CD4-positive, alpha-beta T cell (primary cell): ENCODE data around the gene TYROBP. TPM values are rescaled to one million over a fixed set of nuclear protein-coding genes. Genes with fewer than 3 reads are reported as not detected.

Source experiments
- ATAC-seq: fragments of 200-7000 bp; cut with Tn5 transposase; one replicate; pipeline ENCODE4 v1.10.0; 2022; ENCODE audit warnings: mild to moderate bottlenecking; ENCODE audit not compliant: poor library complexity
- CTCF ChIA-PET: fragments of 350-600 bp; sonication (Branson Sonifier 250); formaldehyde crosslinking; loops from one replicate; lab custom pipeline; 2021; ENCODE audit warnings: antibody characterized with exemption, inconsistent platforms; lab: Charles Lee
- POLR2A ChIA-PET: fragments of 350-600 bp; sonication (Branson Sonifier 250); formaldehyde crosslinking; loops from one replicate; lab custom pipeline; 2021; ENCODE audit warnings: antibody characterized with exemption, inconsistent platforms; lab: Charles Lee
- DNase-seq, 14 experiments: peaks; one replicate each; pipeline ENCODE4 v3.0.0-alpha.2; 2013 to 2020; ENCODE audit warnings: mixed read lengths in 2 of 14
- H3K27ac ChIP-seq, 2 donors: one replicate each; pipeline versions ENCODE4 v1.5.1 to v1.7.0; 2013; ENCODE audit warnings: low read length in 2 of 2, low read depth in 1 of 2, mild to moderate bottlenecking in 1 of 2
- H3K27me3 ChIP-seq, 2 experiments: 1 replicate in 1 of 2; 2 replicates in 1 of 2; pipeline versions ENCODE4 v1.6.1 to v1.7.0; 2013; ENCODE audit warnings: low read length in 2 of 2, control low read depth in 1 of 2, mild to moderate bottlenecking in 1 of 2, moderate library complexity in 1 of 2; ENCODE audit not compliant: insufficient read depth in 2 of 2, control insufficient read depth in 1 of 2
- H3K36me3 ChIP-seq: one replicate; pipeline ENCODE4 v1.6.1; 2013; ENCODE audit warnings: low read length, control low read depth; ENCODE audit not compliant: insufficient read depth
- H3K4me1 ChIP-seq: one replicate; pipeline ENCODE4 v1.6.1; 2013; ENCODE audit warnings: low read length, control low read depth; ENCODE audit not compliant: insufficient read depth
- H3K4me3 ChIP-seq: one replicate; pipeline ENCODE4 v1.5.1; 2013; ENCODE audit warnings: mild to moderate bottlenecking, low read length, moderate library complexity
- H3K9me3 ChIP-seq, 2 experiments: 1 replicate in 1 of 2; 2 replicates in 1 of 2; pipeline versions ENCODE4 v1.6.1 to v1.7.0; 2013; ENCODE audit warnings: low read length in 2 of 2, mild to moderate bottlenecking in 2 of 2, control low read depth in 1 of 2, moderate library complexity in 1 of 2; ENCODE audit not compliant: control insufficient read depth in 1 of 2, insufficient read depth in 1 of 2
- H3K27ac Mint-ChIP-seq: one replicate; pipeline ENCODE4 v1.8.0; 2020; ENCODE audit warnings: mixed read lengths
- H3K27me3 Mint-ChIP-seq: one replicate; pipeline ENCODE4 v1.8.0; 2021; ENCODE audit warnings: mixed read lengths
- H3K36me3 Mint-ChIP-seq: one replicate; pipeline ENCODE4 v1.8.0; 2021; ENCODE audit warnings: low read depth, mixed read lengths
- H3K4me1 Mint-ChIP-seq: one replicate; pipeline ENCODE4 v1.8.0; 2021; ENCODE audit warnings: low read depth, mixed read lengths
- H3K4me3 Mint-ChIP-seq: one replicate; pipeline ENCODE4 v1.8.0; 2020; ENCODE audit warnings: mild to moderate bottlenecking, mixed read lengths
- H3K9me3 Mint-ChIP-seq: one replicate; pipeline ENCODE4 v1.8.0; 2020; ENCODE audit warnings: mixed read lengths
- CTCF ChIP-seq: fragments of 200-600 bp; IDR thresholded peaks from one replicate; pipeline ENCODE4 v1.8.0; 2022; ENCODE audit warnings: antibody characterized with exemption, mild to moderate bottlenecking
- intact Hi-C, 2 experiments: fragments of 100-400 bp; cut with DNase I in 1 of 2; cut with micrococcal nuclease in 1 of 2; formaldehyde crosslinking; loops; one replicate each; pipeline versions ENCODE4 v1.15.1 to v1.9.0; 2023 to 2025; cut with DNase I, micrococcal nuclease
- total RNA-seq, 174 experiments: library from RNA in 2 of 174; stranded (reverse) in 2 of 174; gene quantifications; one replicate each; pipeline ENCODE4 v1.2.3 and lab custom pipeline; 2021 to 2026

The TYROBP gene
- total RNA-seq, 2 experiments from 2014 or later = 6.0 to 7.6 TPM

GRCh38 chr19:35904311-35905068, 3.6 kb downstream of the TYROBP start:
- no peak for ATAC-seq
- H3K4me3 Mint-ChIP-seq = peak overlapping the region; percentile 100
- H3K4me1 ChIP-seq = peaks cover 68% of the 10 kb centered on the region
- peaks cover 52% of the 10 kb centered on the region for H3K4me1 Mint-ChIP-seq
- H3K36me3 ChIP-seq = no peaks in the 10 kb centered on the region
- intact Hi-C loops = no loop called here
- peaks cover 14% of the 10 kb centered on the region for H3K36me3 Mint-ChIP-seq
- no peaks in the 10 kb centered on the region for H3K9me3 ChIP-seq
- no peaks in the 10 kb centered on the region for H3K9me3 Mint-ChIP-seq
- no peaks in the 10 kb centered on the region for H3K27me3 Mint-ChIP-seq
- DNase-seq = peak in 2 of 14 experiments; percentile 39 to 45
- CTCF ChIA-PET = interaction anchor here (1.7 kb wide), 1 partner anchor 27 kb away, joined by 5 read pairs; no protein-coding TSS in a partner anchor
- H3K27me3 ChIP-seq = no peaks in the 10 kb centered on the region
- TF ChIP-seq CTCF = no peak
- no peak overlapping the region for H3K4me3 ChIP-seq
- POLR2A ChIA-PET = interaction anchor here (1.1 to 2.7 kb wide), 5 partner anchors 19 to 156 kb away, joined by 3 to 21 read pairs (median 7); partner anchors contain the start of gene LIN37
- peak overlapping the region; percentile 92 for H3K27ac Mint-ChIP-seq
- H3K27ac ChIP-seq = peak overlapping the region; percentile 100

GRCh38 chr19:35903550-35904179, 4.4 kb downstream of the TYROBP start:
- peak; percentile 64 for ATAC-seq
- no peaks in the 10 kb centered on the region for H3K27me3 ChIP-seq
- peak overlapping the region; percentile 100 for H3K27ac ChIP-seq
- H3K36me3 ChIP-seq = no peaks in the 10 kb centered on the region
- DNase-seq = peak; percentile 76 to 98 (median 88)
- no peaks in the 10 kb centered on the region for H3K9me3 ChIP-seq
- CTCF ChIA-PET = interaction anchor here (0.6 to 1.7 kb wide), 2 partner anchors 22 to 28 kb away, joined by 3 to 5 read pairs; no protein-coding TSS in a partner anchor
- peaks cover 22% of the 10 kb centered on the region for H3K36me3 Mint-ChIP-seq
- peak overlapping the region; percentile 100 for H3K4me3 Mint-ChIP-seq
- intact Hi-C loops = loop anchor here in 1 of 2 experiments (1.0 kb wide), 2 partner anchors 21 to 28 kb away; no protein-coding TSS in a partner anchor
- H3K27me3 Mint-ChIP-seq = no peaks in the 10 kb centered on the region
- TF ChIP-seq CTCF = no peak
- peaks cover 49% of the 10 kb centered on the region for H3K4me1 Mint-ChIP-seq
- no peaks in the 10 kb centered on the region for H3K9me3 Mint-ChIP-seq
- peak overlapping the region; percentile 99 for H3K4me3 ChIP-seq
- POLR2A ChIA-PET = interaction anchor here (0.6 to 2.7 kb wide), 11 partner anchors 20 to 692 kb away, joined by 3 to 21 read pairs (median 5); partner anchors contain the start of genes IGFLR1, LIN37, POLR2I and PSENEN
- H3K27ac Mint-ChIP-seq = peak overlapping the region; percentile 92
- H3K4me1 ChIP-seq = peaks cover 61% of the 10 kb centered on the region

DNA sequence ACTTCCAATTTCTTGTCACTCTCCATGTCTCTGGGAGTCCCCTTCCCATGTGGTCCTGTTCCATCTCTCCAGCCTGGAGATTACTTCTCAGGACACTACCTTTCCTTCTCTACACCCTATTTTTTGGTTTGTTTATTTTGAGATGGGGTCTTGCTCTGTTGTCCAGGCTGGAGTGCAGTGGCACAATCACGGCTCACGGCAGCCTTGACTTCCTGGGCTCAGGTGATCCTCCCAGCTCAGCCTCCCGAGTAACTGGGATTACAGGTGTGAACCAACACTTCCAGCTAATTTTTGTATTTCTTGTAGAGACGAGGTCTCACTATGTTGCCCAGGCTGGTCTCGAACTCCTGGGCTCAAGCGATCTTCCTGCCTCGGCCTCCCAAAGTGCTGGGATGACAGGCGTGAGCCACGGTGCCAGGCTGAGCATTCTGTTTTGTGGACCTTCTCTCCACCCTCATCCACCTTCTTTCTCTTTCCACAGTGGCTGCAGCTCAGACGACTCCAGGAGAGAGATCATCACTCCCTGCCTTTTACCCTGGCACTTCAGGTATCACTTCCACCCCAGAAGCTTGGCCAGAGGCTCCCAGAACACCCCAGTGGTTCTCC, 5.1 kb downstream of the TYROBP start:
- CTCF ChIA-PET = interaction anchor here (1.7 kb wide), 1 partner anchor 28 kb away, joined by 5 read pairs; no protein-coding TSS in a partner anchor
- H3K9me3 ChIP-seq = no peaks in the 10 kb centered on the region
- intact Hi-C loops = loop anchor here in 1 of 2 experiments (1.0 kb wide), 2 partner anchors 21 to 28 kb away; no protein-coding TSS in a partner anchor
- H3K36me3 ChIP-seq = peaks cover under 1% of the 10 kb centered on the region
- POLR2A ChIA-PET = interaction anchor here (0.6 to 2.7 kb wide), 11 partner anchors 21 to 691 kb away, joined by 3 to 21 read pairs (median 5); partner anchors contain the start of genes IGFLR1, LIN37, POLR2I and PSENEN
- ATAC-seq (no peak), DNase-seq (peak in 1 of 14 experiments; percentile 27)
- peaks cover 24% of the 10 kb centered on the region for H3K36me3 Mint-ChIP-seq
- peak overlapping the region; percentile 92 for H3K27ac Mint-ChIP-seq
- no peaks in the 10 kb centered on the region for H3K9me3 Mint-ChIP-seq
- peaks cover 53% of the 10 kb centered on the region for H3K4me1 Mint-ChIP-seq
- H3K27me3 ChIP-seq = no peaks in the 10 kb centered on the region
- peak overlapping the region; percentile 99 for H3K4me3 ChIP-seq
- H3K4me1 ChIP-seq = peaks cover 62% of the 10 kb centered on the region
- no peaks in the 10 kb centered on the region for H3K27me3 Mint-ChIP-seq
- peak overlapping the region; percentile 100 for H3K27ac ChIP-seq
- peak overlapping the region; percentile 100 for H3K4me3 Mint-ChIP-seq
- TF ChIP-seq CTCF = no peak
